Heart left ventricle (tissue), 16 donors: Measurements from ENCODE around the gene VCY. TPM values are rescaled to one million over a fixed set of nuclear protein-coding genes. Genes with fewer than 3 reads are reported as not detected.
"Not testable (repeated sequence)": the region's sequence is repeated elsewhere in the genome, so short reads cannot be mapped to it uniquely, and the experiment has no call there.

Experiments used
- ATAC-seq, 4 donors: fragments of 200-7000 bp; cut with Tn5 transposase; one replicate each; pipeline ENCODE4 v1.9.1; 2020 to 2022; ENCODE audit warnings: moderate library complexity in 4 of 4, mild to moderate bottlenecking in 3 of 4, moderate number of reproducible peaks in 1 of 4
- DNase-seq, 5 donors: peaks; one replicate each; pipeline ENCODE4 v3.0.0-alpha.2; 2020
- H3K27ac ChIP-seq, 12 donors: fragments of 200-600 bp; sonication (generic) in 4 of 12; one replicate each; pipeline versions ENCODE4 v1.5.0 to v1.8.0; 2016 to 2022; ENCODE audit warnings: mild to moderate bottlenecking in 2 of 12
- H3K27me3 ChIP-seq, 9 donors: fragments of 200-600 bp; sonication (generic) in 2 of 9; one replicate each; pipeline versions ENCODE4 v1.5.1 to v1.8.0; 2016 to 2022; ENCODE audit warnings: mild to moderate bottlenecking in 3 of 9
- H3K36me3 ChIP-seq, 9 donors: fragments of 200-600 bp; sonication (generic) in 2 of 9; one replicate each; pipeline versions ENCODE4 v1.5.0 to v1.8.0; 2018 to 2022; ENCODE audit warnings: mild to moderate bottlenecking in 2 of 9
- H3K4me1 ChIP-seq, 12 donors: fragments of 200-600 bp; sonication (generic) in 4 of 12; one replicate each; pipeline versions ENCODE4 v1.5.0 to v1.8.0; 2016 to 2022; ENCODE audit warnings: mild to moderate bottlenecking in 3 of 12
- H3K4me3 ChIP-seq, 12 donors: fragments of 200-600 bp; sonication (generic) in 4 of 12; one replicate each; pipeline versions ENCODE4 v1.5.0 to v1.8.0; 2017 to 2022; ENCODE audit warnings: mild to moderate bottlenecking in 9 of 12, moderate library complexity in 4 of 12
- H3K9me3 ChIP-seq, 12 donors: fragments of 200-600 bp; sonication (generic) in 4 of 12; one replicate each; pipeline versions ENCODE4 v1.5.0 to v1.8.0; 2016 to 2022; ENCODE audit warnings: mild to moderate bottlenecking in 1 of 12
- whole genome bisulfite sequencing, 4 donors: extraction: QIAGEN DNeasy Blood & Tissue Kit in 2 of 4; methylation state at CpG; one replicate each; pipeline versions ENCODE4 v1.1.5 to v1.1.7; 2013 to 2018; 5-methylcytosine and 5-hydroxymethylcytosine counted together
- intact Hi-C, 10 donors: fragments of 100-400 bp; cut with DNase I; formaldehyde crosslinking; loops; one replicate each; pipeline versions ENCODE4 v1.11.1 to v1.14.2; 2022
- long read RNA-seq, 3 donors: library from polyadenylated mRNA; unstranded; transcript quantifications; one replicate each; pipeline ENCODE4 v2.0.0, GENCODE V29; 2020 to 2021
- polyA plus RNA-seq, 2 donors: library from polyadenylated mRNA; stranded (reverse); fragments of 200-250 nt; gene quantifications; one replicate each; pipeline ENCODE4 v1.2.3, GENCODE V29; 2013
- total RNA-seq, 9 donors: library from RNA; depleted of rRNA in 2 of 9; stranded (reverse); fragments of >200 nt in 2 of 9; fragmentation: NEBNext Ultra II Directional in 3 of 9; extraction: Animal tissue kit (Norgen Biotek cat#: 25700) in 3 of 9; gene quantifications; one replicate each; pipeline versions ENCODE4 v1.1.0 to v1.2.4, GENCODE V29; 2016 to 2023
- donor health status: ischemic (EF 13 %, LVEDD 7.1; RV severe dilation, severe dysfunction).
- donor health status: healthy with polysubstance abuse.
- donor health status: DM: no; HTN: yes; CAD: no.
- donor health status: DM: no; HTN: no; CAD: no.
- donor health status: ischemic (EF 25% LVEDD 6.9; RV normal size, moderate dysfunction).
- donor health status: ischemic (EF 25% LVEDD 5.7; RV mildly dilated, moderate dysfunction).
- donor health status: healthy.
- donor health status: DM: yes; HTN: yes; CAD: no.
- donor health status: ischemic (EF 35%, LVEDD 5.7; RV mildly dilated, moderate dysfunction).
- donor health status: nonischemic (EF 11% LVEDD 7.7; RV severe dilation, severe dysfunction).
- donor health status: DM: yes; HTN: yes; CAD: no.
- donor health status: PGD.
- donor health status: ischemic (EF 29% LVEDD 5.4; RV normal size, mild dysfunction).
- donor health status: nonischemic (EF 23%, LVEDD 6.1; RV moderate dilation, normal function).

The VCY gene
- total RNA-seq, result not detected
- not detected for polyA plus RNA-seq
- long read RNA-seq, donor 1, result 0 reads
- long read RNA-seq, donor 2, result 0 reads
- long read RNA-seq, donor 3, result 0 reads

GRCh38 chrY:13986373-13986772 is at the start of gene VCY:
Gene VCY, minus strand, starts transcription at chrY:13986473. Its CDS starts 33 bp downstream, at chrY:13986440.
- no CpG with 5 or more reads among the region's 19 CpGs for WGBS, 4 donors
- ATAC-seq, H3K27me3 ChIP-seq, intact Hi-C loops, H3K36me3 ChIP-seq, DNase-seq, H3K4me1 ChIP-seq, H3K27ac ChIP-seq, H3K9me3 ChIP-seq, H3K4me3 ChIP-seq: not testable (repeated sequence)

DNA sequence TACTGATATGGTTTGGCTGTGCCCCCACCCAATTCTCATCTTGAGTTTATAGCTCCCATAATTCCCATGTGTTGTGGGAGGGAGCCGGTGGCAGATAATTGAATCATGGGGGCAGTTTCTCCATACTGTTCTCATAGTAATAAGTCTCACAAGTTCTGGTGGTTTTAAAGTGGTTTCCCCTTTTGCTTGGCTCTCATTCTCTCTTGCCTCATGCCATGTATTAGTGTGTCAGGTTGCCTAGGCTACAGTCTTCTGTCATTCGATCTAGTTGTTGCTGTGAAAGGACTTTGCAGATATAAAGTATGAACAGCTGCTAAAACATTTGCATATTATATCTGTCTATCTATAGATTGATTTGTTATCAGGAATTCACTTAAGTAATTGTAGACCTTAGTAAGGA is 44.1 kb upstream of the VCY start:
- H3K27me3 ChIP-seq, DNase-seq, H3K4me1 ChIP-seq, intact Hi-C loops, ATAC-seq, H3K36me3 ChIP-seq, H3K9me3 ChIP-seq, H3K4me3 ChIP-seq, H3K27ac ChIP-seq: not testable (repeated sequence)
- WGBS, 4 donors, result no CpG with 5 or more reads among the region's 2 CpGs

DNA sequence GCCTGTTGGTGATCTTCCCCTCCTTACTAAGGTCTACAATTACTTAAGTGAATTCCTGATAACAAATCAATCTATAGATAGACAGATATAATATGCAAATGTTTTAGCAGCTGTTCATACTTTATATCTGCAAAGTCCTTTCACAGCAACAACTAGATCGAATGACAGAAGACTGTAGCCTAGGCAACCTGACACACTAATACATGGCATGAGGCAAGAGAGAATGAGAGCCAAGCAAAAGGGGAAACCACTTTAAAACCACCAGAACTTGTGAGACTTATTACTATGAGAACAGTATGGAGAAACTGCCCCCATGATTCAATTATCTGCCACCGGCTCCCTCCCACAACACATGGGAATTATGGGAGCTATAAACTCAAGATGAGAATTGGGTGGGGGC is 25.6 kb upstream of the VCY start:
- not testable (repeated sequence) for H3K4me1 ChIP-seq

GRCh38 chrY:13942406-13942805 is 43.9 kb downstream of the VCY start:
- H3K4me3 ChIP-seq, ATAC-seq, H3K27ac ChIP-seq, H3K4me1 ChIP-seq, intact Hi-C loops, DNase-seq, H3K36me3 ChIP-seq, H3K9me3 ChIP-seq, H3K27me3 ChIP-seq: not testable (repeated sequence)
- WGBS, 4 donors, result 58 to 63% methylated on average over 2 of the region's 2 CpGs; no CpG with 5 or more reads in 2 of the 4 donors

More for the DNA sequence above, 25.6 kb upstream of the VCY start:
- H3K9me3 ChIP-seq, H3K4me3 ChIP-seq, H3K36me3 ChIP-seq, H3K27ac ChIP-seq, H3K27me3 ChIP-seq, DNase-seq, ATAC-seq, intact Hi-C loops: not testable (repeated sequence)
- no CpG with 5 or more reads among the region's 2 CpGs for WGBS, 4 donors

Other genes with a start within 250 kb of the VCY start
- not detected for gene VCY1B, start 69.8 kb upstream of the VCY start, total RNA-seq
- gene VCY1B, start 69.8 kb upstream of the VCY start, polyA plus RNA-seq, result not detected